Stimulated activated CD4-positive, alpha-beta T cell treated with anti-CD3 and anti-CD28 coated beads, Interleukin-4, amount 100 ng/mL, for 24 hours (primary cell): ENCODE results near the gene CHMP6.

ENCODE experiments used
- DNase-seq: peaks from one replicate; pipeline ENCODE4 v3.0.0-alpha.2; 2020

Gene CHMP6

DNA sequence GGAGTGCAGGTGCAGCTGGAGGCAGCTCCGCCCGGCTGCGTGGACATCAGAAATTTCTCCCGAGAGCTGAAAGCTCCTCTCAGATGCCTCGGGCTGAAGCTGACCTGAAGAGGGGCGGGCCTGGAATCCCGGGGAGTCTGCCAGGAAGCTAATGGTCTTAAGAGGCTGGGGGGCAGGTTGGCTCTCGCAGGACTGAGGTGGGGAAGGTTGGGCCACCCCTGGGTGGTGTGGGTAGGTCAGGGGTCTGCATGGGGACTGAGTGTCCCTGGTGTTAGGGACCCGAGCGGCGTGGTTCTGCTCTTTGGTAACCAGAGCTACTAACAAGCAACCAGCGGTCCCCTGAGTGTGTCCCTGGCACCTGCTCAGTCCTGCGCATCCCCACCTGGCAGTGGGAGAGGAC is 3.5 kb downstream of the CHMP6 start:
- DNase-seq: no peak

- no peak for DNase-seq
Observed at GRCh38 chr17:80996422-80997305, 5.0 kb downstream of the CHMP6 start.

DNA sequence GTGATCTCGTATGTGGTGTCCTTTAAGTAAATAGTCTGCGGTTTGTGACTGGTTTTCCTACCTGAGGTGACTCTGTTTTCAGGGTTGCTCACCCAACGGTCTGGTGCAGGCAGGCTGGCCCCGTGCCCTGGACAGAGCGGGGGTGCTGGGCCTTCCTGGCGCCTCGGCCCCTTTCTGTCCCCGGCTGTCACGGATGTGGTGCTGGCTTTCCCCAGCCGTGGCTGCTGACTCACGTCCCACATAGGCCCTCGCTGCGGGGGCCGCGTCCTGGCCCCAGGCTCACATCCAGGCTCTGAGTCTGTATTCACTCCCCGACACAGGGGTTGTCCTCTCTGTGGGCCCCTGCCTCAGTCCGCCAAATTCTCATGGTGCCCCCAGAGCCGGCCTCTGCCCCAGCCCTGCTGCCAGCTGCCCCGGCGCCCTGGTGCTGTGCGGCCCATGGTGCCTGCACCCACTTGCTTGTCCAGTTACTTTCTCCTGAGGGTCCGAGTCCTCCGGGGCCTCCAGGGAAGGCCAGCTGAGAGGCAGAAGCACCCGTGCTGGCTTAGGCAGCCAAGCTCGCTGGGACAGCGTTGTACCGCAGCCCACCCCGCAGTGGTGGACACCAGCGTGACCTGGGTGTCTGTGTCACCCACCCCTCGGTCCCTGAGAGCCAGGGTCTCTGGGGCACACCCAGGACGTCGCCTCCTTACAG is 5.9 kb downstream of the CHMP6 start:
- no peak for DNase-seq

DNA sequence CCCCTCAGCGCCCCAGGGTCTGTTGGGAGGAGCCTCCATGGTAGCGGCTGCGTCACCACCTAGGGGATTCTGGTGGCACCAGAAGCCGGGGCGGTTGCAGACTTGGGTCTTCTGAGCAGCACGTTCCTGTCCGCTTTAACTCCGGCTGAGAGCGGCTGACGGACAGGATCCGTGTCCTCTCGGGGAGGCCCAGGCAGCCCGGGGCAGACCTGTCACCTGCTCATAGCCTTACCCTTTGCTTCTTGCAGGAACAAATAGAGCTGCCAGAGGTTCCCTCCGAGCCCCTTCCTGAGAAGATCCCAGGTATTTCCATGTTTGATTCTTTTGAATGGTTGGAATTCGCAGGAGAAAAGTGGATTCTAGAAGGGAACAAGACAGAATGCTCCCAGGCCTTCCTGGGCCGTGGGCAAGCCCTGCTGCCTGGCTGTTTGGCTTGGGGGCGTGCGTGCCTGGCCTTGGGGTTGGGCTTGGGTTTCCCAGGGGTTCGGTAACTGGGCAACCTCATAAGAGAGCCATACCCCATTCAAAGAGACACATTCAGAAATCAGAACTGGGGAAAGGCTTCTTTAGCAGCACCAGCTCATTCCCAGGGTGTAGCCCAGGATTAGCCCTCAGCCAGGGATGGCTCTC is 6.6 kb downstream of the CHMP6 start:
- no peak for DNase-seq

- DNase-seq: no peak
Observed at GRCh38 chr17:80998748-80999535, 7.3 kb downstream of the CHMP6 start.

DNA sequence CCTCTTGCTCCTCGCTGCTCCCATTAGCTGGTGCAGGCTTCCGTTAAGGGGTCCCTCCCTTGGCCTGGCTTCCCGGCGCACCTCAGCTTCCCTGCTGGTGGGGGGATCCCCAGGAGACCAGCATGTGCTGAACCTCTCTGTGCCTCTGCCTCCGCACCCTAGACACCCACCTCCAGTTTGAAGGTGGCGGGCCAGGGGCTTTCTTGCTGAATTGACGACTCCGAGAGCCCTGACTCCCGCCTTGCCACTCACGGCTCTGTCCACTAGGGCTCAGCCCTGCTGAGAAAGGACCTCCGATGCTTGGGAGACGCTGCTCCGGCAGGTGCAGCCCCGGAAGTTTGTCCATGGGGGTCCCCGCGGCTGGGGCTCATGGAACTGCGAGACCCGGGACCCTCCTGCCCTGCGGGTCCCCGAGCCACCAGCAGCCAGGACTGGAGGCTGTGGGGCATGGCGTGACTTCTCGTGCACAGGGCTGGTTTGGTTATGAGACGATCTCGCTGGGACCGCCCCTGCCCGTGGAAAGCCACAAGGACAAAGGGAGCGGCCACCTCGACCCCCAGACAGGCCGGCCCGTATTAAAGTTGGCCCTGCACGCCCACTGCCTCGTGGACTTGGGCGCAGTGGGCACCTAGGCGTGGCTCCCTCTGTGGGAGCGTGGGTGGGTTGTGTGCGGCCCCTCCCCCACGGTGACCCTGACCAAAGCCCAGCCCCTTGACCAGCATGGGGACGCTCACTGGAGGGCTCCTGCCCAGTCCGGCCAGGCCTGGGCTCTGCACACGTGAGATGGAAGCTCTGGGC is 8.1 kb downstream of the CHMP6 start:
- DNase-seq: no peak

GRCh38 chr17:81000334-81000630 is 8.6 kb downstream of the CHMP6 start:
- DNase-seq: no peak

- no peak for DNase-seq
Observed at GRCh38 chr17:81000631-81001357, 9.2 kb downstream of the CHMP6 start.

- no peak for DNase-seq
Observed at GRCh38 chr17:81002013-81002384, 10.4 kb downstream of the CHMP6 start.

DNA sequence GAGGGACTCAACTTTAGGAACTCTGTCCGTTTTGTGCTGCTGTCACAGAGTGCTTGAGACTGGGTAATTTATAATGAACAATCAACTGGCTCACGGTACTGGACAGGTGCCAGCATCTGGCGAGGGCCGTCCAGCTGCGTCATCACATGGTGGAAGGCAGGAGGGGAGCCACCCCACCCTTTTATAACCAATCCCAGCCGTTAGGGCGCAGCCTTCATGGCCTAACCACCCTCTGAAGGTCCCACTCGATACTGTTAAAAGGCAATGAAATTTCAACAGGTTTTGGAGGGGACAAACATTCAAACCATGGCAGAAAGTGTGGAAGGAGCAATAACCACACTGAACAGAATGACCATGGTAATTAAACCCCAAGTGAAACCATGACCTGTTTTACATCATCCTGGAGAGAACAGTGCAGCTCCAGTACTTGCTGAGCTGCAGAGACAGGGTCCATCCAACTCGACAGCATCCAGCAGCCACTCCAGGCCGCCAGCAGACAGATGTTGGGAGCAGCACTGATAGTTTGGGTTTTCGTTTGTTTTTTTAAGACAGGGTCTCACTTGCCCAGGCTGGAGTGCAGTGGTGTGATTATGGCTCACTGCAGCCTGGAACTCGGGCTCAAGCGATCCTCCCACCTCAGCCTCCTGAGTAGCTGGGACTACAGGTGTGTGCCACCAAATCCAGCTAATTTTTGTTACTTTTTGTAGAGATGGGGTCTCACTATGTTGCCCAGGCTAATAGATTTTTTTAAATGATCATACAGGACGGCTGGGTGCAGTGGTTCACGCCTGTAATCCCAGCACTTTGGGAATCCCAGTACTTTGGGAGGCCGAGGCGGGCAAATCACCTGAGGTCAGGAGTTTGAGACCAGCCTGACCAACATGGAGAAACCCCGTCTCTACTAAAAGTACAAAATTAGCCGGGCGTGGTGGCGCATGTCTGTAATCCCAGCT is 11.0 kb downstream of the CHMP6 start:
- no peak for DNase-seq

GRCh38 chr17:81003711-81004475 is 12.3 kb downstream of the CHMP6 start:
- no peak for DNase-seq

DNA sequence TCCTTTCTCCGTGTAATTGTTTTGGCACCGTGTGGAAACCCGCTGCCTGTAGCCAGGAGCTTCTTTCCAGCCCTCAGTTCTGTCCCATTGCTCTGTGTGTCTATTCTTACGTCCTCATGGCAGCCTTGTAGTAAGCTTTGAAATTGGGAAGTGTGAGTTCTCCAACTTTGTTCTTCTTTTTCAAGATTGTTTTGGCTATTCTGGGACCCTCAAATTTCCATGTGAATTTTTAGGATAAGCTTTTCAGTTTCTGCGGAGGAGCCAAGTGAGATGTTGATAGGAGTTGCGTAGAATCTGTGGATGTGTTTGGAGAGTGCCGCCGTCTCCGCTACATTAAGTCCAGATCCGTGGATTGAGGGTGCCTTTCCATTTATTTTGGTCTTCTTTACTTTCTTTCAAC is 15.2 kb downstream of the CHMP6 start:
- no peak for DNase-seq

- DNase-seq: no peak
Observed at GRCh38 chr17:81008140-81008539, 16.5 kb downstream of the CHMP6 start.

DNA sequence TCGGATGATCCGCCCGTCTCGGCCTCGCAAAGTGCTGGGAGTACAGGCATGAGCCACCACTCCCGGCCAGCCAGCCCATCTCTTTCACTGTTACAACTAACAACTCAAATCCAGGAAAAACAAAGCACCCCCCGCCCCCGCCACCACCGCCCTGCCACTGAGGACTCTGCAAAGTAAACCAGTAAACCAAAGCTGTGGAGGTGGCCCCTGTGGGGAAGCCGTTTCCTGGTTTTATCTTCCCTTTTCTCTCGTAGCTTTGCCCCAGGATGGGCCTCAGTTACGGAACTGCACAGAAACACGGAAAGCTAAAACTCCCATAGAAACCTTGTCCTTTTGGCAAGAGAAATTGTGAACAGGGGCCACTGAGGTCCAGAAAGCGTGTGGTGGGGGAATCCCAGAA is 17.5 kb downstream of the CHMP6 start:
- DNase-seq: no peak

GRCh38 chr17:81010935-81011334 is 19.3 kb downstream of the CHMP6 start:
- no peak for DNase-seq

DNA sequence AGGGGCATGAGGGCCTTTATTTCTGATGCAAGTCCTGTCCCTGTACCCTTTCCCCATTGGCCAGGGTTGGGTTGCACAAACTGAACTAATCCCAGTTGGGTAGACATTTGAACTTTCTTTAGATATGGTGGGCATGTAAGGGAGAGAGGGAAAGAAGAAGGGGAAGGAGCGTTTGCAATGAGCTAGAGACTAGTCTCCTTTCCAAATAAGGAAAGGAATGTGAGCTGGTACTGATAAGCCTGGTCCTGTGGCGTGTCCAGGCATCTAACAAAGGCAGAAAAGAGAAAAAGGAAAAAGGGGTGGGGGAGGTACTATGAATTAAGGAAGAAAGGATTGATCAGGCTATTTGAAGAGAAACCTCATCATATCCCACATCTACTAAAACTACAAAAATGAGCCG is 20.3 kb downstream of the CHMP6 start:
- no peak for DNase-seq

- DNase-seq: no peak
Observed at GRCh38 chr17:81012574-81013447, 21.2 kb downstream of the CHMP6 start.

DNA sequence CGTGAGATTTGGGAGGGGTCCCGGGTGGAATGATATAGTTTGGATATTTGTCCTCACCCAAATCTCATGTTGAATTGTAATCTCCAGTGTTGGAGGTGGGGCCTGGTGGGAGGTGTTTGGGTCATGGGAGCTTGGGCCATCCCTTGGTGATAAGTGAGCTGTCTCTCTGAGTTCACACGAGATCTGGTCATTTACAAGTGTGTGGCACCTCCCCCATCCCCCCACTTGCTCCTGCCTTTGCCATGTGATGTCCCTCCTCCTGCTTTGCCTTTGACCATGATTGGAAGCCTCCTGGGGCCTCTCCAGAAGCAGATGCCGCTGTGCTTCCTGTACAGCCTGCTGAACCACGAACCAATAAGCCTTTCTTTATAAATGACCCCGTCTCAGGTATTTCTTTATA is 22.0 kb downstream of the CHMP6 start:
- no peak for DNase-seq

- DNase-seq: no peak
Observed at GRCh38 chr17:81015136-81015535, 23.5 kb downstream of the CHMP6 start.
